ENCODE measurements around the gene ZSWIM6. TPM values are rescaled to one million over a fixed set of nuclear protein-coding genes. Genes with fewer than 3 reads are reported as not detected.

ZSWIM6 gene
- total RNA-seq, 2 experiments from 2014 or later = 5.5 to 5.7 TPM

DNA sequence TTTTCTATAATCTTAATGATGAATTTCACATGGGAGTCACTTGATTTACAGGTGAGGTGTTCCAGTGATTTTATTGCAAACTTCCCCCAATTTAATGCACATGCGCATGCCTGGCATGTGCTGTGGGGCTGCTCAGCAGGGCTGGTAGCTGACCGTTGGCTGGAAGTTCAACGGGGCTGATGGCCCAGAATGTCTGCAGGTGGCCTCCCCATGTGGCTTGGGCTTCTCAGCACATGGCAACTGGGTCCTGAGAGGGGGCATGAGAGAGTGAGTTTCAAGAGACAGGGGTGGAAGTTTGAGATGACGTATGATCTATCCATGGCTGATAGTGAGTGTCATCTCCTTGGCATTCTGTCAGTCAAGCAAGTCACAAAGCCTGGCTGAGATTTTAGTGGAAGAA lies 259.8 kb downstream of the ZSWIM6 start:
- no peaks in the 10 kb centered on the region for H3K36me3 Mint-ChIP-seq
- no peak for DNase-seq
- no peaks in the 10 kb centered on the region for H3K4me1 Mint-ChIP-seq (ENCODE audit: low read depth)
- peaks cover 7% of the 10 kb centered on the region for H3K9me3 Mint-ChIP-seq
- intact Hi-C loops (cut with micrococcal nuclease) = no loop called here
- peaks cover 5% of the 10 kb centered on the region for H3K27me3 Mint-ChIP-seq
- H3K27ac Mint-ChIP-seq = no peak overlapping the region
- no peak overlapping the region for H3K4me3 Mint-ChIP-seq
- CTCF ChIA-PET = no interaction called here
- POLR2A ChIA-PET = no interaction called here

DNA sequence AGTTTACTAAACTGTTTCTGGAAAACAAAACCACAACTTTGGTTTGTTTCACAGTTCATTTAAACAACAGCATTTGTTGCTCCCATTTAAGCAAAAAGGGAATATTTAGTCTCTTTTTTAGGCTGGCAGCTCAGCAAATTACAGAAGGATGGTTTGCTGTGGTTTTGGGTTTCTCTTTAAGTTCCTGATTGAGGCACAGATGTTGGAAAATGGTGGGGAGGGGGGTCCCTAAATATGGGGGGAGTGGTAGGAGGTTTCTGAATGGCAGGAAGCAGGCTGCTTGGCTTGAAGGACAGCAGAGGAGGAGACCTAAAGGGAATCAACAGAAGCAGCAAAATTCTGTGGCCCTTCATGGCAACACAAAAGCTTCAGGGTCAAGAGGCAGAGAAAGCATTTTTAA lies 263.4 kb downstream of the ZSWIM6 start:
- Mint-ChIP-seq H3K4me1 (ENCODE audit: low read depth) (no peaks in the 10 kb centered on the region), H3K36me3 (no peaks in the 10 kb centered on the region), H3K4me3 (no peak overlapping the region), H3K27ac (no peak overlapping the region), H3K27me3 (peaks cover 13% of the 10 kb centered on the region), H3K9me3 (no peaks in the 10 kb centered on the region)
- POLR2A ChIA-PET = no interaction called here
- DNase-seq = no peak
- intact Hi-C loops (cut with micrococcal nuclease) = no loop called here
- CTCF ChIA-PET = interaction anchor here (1.2 kb wide), 1 partner anchor 64 kb away, joined by 6 read pairs; no protein-coding TSS in a partner anchor

Other genes starting within 250 kb of the ZSWIM6 start
- gene SMIM15, start 169.8 kb upstream of the ZSWIM6 start, total RNA-seq = 10 to 100 TPM; 56.9 to 67.2 TPM

Data from activated CD4-positive, alpha-beta memory T cell treated with anti-CD3 and anti-CD28 coated beads for 36 hours (primary cell).